Gastroesophageal sphincter (tissue), 2 donors: ENCODE results near the gene NIM1K.
"Not testable (repeated sequence)": the region's sequence is repeated elsewhere in the genome, so short reads cannot be mapped to it uniquely, and the experiment has no call there.

Source experiments
- POLR2A ChIP-seq, 2 donors: fragments of 450-650 bp; IDR thresholded peaks; one replicate each; pipeline ENCODE4 v1.6.1; 2017; ENCODE audit warnings: antibody characterized with exemption in 2 of 2, mild to moderate bottlenecking in 2 of 2, moderate library complexity in 1 of 2
- POLR2AphosphoS5 ChIP-seq: sonication (generic); formaldehyde crosslinking; IDR thresholded peaks from one replicate; pipeline ENCODE4 v1.6.1; 2017; ENCODE audit warnings: antibody characterized with exemption

DNA sequence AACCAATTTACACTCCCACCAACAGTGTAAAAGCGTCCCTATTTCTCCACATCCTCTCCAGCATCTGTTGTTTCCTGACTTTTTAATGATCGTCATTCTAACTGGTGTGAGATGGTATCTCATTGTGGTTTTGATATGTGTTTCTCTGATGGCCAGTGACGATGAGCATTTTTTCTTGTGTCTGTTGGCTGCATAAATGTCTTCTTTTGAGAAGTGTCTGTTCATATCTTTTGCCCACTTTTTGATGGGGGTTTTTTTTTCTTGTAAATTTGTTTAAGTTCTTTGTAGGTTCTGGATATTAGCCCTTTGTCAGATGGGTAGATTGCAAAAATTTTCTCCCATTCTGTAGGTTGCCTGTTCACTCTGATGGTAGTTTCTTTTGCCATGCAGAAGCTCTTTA, 131.5 kb downstream of the NIM1K start:
- TF ChIP-seq POLR2AphosphoS5; POLR2A (IDR thresholded peaks at IDR 0.05): not testable (repeated sequence)
